Stimulated activated CD8-positive, alpha-beta memory T cell treated with anti-CD3 and anti-CD28 coated beads, Interleukin-7, amount 100 ng/mL, for 48 hours (primary cell): ENCODE results near the gene NUP54.

ENCODE experiments used
- DNase-seq, 2 donors: peaks; one replicate each; pipeline ENCODE4 v3.0.0-alpha.2; 2020; ENCODE audit warnings: low read depth in 1 of 2; ENCODE audit errors: extremely low read depth in 1 of 2

NUP54 gene

DNA sequence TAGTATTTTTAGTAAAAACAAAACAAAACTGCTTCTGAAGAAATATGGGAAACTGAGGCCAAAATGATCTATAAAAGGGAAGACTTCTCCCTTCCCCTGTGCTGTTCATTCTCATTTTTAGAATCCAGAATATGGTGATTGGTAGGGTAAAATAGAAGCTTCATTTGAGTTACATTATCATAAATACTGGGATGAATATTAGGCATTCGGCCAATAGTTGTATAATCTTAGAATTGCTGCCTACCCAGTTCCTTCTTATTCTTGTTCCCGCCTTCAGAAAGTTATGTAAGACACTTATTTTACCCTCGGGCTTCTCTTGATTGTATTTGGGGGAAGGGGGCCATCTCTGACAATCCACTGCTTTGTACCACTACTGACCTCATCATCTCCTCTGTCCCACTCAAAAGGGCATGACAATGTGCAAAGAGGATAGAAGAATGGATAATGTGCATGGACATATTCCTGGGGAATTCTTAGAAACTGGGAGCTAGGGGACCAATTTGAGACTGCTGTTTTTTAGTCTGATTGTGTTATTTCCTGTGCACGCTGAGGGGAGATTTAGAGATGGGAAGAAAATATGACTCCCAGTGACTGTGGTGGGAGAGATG lies 73.1 kb downstream of the NUP54 start:
- DNase-seq, result no peak

- no peak for DNase-seq
Measured at GRCh38 chr4:76074468-76074867, 73.7 kb downstream of the NUP54 start, which contains the start of gene ART3. ART3 (plus strand) TSS chr4:76074709; CDS start chr4:76075890, 1,181 bp downstream.

DNA sequence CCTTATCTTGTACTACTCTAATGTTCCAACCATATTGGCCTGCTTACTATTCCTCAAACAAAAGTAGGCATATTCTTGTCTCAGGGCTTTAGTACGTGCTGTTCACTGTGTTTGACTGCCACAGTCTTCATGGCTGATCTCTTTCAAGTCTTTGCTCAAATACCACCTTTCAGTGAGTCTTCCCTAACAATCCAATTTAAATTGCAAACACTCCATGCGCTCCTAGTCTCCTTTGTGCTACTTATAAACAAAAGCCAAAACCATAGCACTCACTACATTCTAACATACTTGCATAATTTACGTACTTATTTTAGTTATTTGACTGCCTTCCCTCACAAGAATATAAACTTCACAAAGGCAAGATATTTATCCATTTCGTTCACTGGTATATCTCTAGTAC lies 75.4 kb downstream of the NUP54 start:
- no peak for DNase-seq

DNA sequence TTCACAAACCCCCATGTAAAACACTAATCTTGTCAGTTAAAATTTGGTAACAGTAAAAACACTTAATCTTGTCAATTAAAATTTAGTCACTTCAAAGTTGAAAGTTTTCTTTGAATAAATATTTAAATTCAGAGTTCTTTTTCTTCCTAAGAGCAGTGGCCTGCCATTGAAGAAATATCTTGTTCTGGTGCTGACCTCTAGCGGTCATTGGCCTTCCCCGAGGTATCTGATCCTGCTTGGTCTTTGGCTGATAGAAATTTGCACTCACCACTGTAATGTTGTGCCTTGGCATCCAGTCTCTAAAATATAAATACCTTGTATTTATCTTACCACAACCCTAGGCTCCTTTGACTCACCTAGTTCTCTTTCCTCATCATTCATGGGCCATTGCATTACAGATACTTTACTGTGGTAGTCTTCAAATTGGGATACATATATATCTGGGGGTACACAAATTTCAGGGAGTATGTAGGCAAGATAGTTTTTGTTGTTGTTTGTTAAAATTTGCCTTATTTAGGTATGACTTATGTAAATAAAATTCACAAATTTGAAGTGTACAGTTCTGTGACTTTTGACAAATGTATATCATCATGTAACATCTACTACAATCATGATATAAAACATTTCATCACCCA lies 80.4 kb downstream of the NUP54 start:
- peak; percentile 21 to 47 for DNase-seq

DNA sequence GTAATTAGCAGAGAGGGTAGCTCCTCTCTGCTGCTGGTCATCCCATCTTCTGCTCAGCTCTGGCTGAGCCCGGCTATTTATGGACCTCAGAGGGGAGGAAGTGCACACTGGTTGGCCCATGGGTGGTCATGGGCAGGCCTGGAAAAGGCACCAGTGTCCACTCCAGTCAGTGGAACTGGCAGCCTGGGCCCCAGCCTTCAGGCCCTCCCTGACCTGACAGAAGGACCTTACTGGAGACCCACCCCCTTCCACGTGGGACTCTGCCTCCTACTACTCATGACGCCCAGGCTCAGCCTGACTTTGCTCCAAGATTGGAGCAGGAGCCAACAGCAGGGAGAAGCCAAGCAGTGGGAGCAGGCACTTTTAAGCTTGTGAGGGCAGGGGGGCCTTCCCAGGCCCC lies 81.7 kb downstream of the NUP54 start:
- DNase-seq, result no peak
